Progenitor cell of endocrine pancreas (in vitro differentiated cells): ENCODE results near the gene OSTC. TPM values are rescaled to one million over a fixed set of nuclear protein-coding genes. Genes with fewer than 3 reads are reported as not detected.
A peak's percentile ranks its signal among the peaks of the same experiment; 100 is the strongest.

ENCODE experiments used
- DNase-seq: peaks from one replicate; pipeline ENCODE4 v3.0.0; 2021; ENCODE audit warnings: low spot score; ENCODE audit not compliant: unreplicated experiment
- H3K27ac Mint-ChIP-seq: 2 replicates; pipeline ENCODE4 v1.8.0; 2021; ENCODE audit warnings: mild to moderate bottlenecking, moderate library complexity, mixed read lengths
- H3K27me3 Mint-ChIP-seq: 2 replicates; pipeline ENCODE4 v1.8.0; 2021; ENCODE audit warnings: mixed read lengths
- H3K36me3 Mint-ChIP-seq: 2 replicates; pipeline ENCODE4 v1.8.0; 2022; ENCODE audit warnings: mixed read lengths; ENCODE audit not compliant: insufficient read depth
- H3K4me1 Mint-ChIP-seq: 2 replicates; pipeline ENCODE4 v1.8.0; 2021; ENCODE audit warnings: low read depth, mixed read lengths
- H3K4me3 Mint-ChIP-seq: 2 replicates; pipeline ENCODE4 v1.8.0; 2021; ENCODE audit warnings: low read depth, mild to moderate bottlenecking, moderate library complexity, mixed read lengths
- H3K9me3 Mint-ChIP-seq: 2 replicates; pipeline ENCODE4 v1.8.0; 2021; ENCODE audit warnings: low read depth, mixed read lengths
- long read RNA-seq: library from polyadenylated mRNA; unstranded; transcript quantifications from one replicate; pipeline ENCODE4 v2.0.0, GENCODE V29; 2020
- total RNA-seq: library from RNA; stranded (reverse); gene quantifications from 2 replicates; pipeline ENCODE4 v1.2.1, GENCODE V29; 2021
- TF ChIP-seq, protein P1 (sequence below): fragments of 200-600 bp; sonication (generic); IDR thresholded peaks from one replicate; pipeline ENCODE4 v1.5.0; 2021; ENCODE audit warnings: antibody characterized with exemption, mild to moderate bottlenecking; ENCODE audit not compliant: unreplicated experiment

Gene OSTC
- total RNA-seq = 155 and 165 TPM in 2 replicates
- long read RNA-seq, transcript OSTC-201 (4 exons, 1,077 nt) = major isoform, 203 of 212 reads
- long read RNA-seq, partial matches to known transcripts = 0 of 212 reads
- long read RNA-seq, other reads (novel, unspliced or antisense) = 9 of 212 reads

- Mint-ChIP-seq H3K27me3 (no peaks in the 10 kb centered on the region), H3K9me3 (no peaks in the 10 kb centered on the region), H3K36me3 (peaks cover 10% of the 10 kb centered on the region), H3K4me3 (peak within 1 kb of the TSS; percentile 95), H3K27ac (peak within 1 kb of the TSS; percentile 99), H3K4me1 (peaks cover 19% of the 10 kb centered on the region)
- DNase-seq = peak; percentile 85
- TF ChIP-seq, protein P1, sequence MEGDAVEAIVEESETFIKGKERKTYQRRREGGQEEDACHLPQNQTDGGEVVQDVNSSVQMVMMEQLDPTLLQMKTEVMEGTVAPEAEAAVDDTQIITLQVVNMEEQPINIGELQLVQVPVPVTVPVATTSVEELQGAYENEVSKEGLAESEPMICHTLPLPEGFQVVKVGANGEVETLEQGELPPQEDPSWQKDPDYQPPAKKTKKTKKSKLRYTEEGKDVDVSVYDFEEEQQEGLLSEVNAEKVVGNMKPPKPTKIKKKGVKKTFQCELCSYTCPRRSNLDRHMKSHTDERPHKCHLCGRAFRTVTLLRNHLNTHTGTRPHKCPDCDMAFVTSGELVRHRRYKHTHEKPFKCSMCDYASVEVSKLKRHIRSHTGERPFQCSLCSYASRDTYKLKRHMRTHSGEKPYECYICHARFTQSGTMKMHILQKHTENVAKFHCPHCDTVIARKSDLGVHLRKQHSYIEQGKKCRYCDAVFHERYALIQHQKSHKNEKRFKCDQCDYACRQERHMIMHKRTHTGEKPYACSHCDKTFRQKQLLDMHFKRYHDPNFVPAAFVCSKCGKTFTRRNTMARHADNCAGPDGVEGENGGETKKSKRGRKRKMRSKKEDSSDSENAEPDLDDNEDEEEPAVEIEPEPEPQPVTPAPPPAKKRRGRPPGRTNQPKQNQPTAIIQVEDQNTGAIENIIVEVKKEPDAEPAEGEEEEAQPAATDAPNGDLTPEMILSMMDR = peak; percentile 17
These were observed at the start of gene OSTC for GRCh38 chr4:108650212-108651013. TSS of gene OSTC (plus strand) at chr4:108650599. CDS start at chr4:108650656, 57 bp downstream.

DNA sequence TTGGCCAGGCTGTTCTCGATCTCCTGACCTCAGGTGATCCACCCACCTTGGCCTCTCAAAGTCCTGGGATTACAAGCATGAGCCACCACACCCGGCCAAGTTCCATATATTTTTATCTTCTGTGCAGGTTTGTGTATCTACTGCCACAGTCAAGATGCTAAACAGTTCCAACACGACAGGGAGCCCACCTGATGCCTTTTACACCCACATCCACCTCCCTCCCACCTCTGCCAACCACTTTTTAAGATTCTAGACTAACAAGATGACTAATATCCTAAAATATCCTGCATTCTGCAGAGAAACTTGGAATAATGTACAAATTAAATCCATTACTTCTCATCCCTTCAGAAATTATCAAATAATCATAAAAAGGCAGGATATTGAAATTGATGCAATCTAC is 49.3 kb upstream of the OSTC start:
- Mint-ChIP-seq H3K36me3 (no peaks in the 10 kb centered on the region), H3K9me3 (peaks cover 6% of the 10 kb centered on the region), H3K4me3 (no peak overlapping the region), H3K27ac (no peak overlapping the region), H3K27me3 (no peaks in the 10 kb centered on the region), H3K4me1 (no peaks in the 10 kb centered on the region)
- no peak for DNase-seq
- TF ChIP-seq, protein P1 = no peak

DNA sequence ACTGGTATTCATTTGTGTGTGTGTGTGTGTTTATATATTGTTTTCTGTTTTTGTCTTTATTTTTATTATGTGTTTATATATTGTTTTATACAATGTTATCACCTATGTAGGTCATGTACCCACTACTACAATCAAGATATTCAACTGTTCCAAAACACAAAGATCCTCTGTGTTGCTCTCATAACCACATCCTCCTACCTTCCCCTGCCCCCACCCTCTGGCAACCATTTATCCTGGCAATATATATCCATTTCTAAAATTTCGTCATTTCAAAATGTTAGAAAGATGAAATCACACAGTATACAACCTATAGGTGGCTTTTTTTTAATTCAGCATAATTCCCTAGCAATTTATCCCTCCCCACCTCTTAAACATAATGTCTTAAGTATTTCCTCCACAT is 48.9 kb upstream of the OSTC start:
- H3K4me1 Mint-ChIP-seq = no peaks in the 10 kb centered on the region
- TF ChIP-seq, protein P1 = no peak
- H3K4me3 Mint-ChIP-seq = no peak overlapping the region
- no peaks in the 10 kb centered on the region for H3K36me3 Mint-ChIP-seq
- H3K27ac Mint-ChIP-seq = no peak overlapping the region
- DNase-seq = no peak
- H3K9me3 Mint-ChIP-seq = peaks cover 4% of the 10 kb centered on the region
- H3K27me3 Mint-ChIP-seq = no peaks in the 10 kb centered on the region

- TF ChIP-seq, protein P1 = no peak
- H3K36me3 Mint-ChIP-seq = no peaks in the 10 kb centered on the region
- no peaks in the 10 kb centered on the region for H3K27me3 Mint-ChIP-seq
- H3K4me3 Mint-ChIP-seq = no peak overlapping the region
- no peak overlapping the region for H3K27ac Mint-ChIP-seq
- no peak for DNase-seq
- peaks cover 2% of the 10 kb centered on the region for H3K9me3 Mint-ChIP-seq
- no peaks in the 10 kb centered on the region for H3K4me1 Mint-ChIP-seq
These were observed 48.2 kb upstream of the OSTC start for GRCh38 chr4:108602163-108602562.

DNA sequence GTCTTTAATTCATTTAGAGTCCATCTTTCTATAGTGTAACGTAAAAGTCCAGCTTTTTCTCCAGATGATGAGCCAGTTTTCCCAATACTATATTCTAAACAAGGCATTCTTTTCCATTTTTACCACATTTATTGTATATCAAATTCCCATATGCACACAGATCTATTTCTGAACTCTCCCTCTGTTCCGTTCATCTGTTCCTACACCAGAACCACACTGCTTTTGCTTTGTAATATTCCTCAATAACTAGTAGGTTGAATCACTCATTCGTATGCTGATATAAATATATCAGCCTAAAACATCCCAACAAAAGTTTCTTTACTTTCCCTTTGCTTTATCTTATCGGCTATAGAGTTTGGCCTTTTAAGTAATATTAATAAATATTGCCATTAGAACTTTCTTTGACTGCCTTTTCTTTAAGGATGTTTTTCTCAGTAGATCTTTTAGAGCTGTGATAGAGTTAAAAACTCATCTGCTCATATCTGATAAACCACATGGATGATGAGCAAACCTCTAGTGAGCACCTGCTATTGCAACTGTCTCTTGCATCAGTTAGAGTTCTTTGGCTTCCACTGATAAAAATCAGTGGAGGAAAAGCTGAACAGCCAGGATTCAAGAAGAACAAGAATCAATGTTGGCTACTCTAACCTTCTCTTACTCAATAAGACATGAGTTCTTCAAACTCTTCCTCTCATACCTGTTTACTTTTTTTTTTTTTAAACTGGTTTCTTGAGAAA is 43.2 kb upstream of the OSTC start:
- H3K36me3 Mint-ChIP-seq = no peaks in the 10 kb centered on the region
- H3K27ac Mint-ChIP-seq = no peak overlapping the region
- peaks cover 2% of the 10 kb centered on the region for H3K9me3 Mint-ChIP-seq
- no peaks in the 10 kb centered on the region for H3K27me3 Mint-ChIP-seq
- TF ChIP-seq, protein P1 = no peak
- no peak overlapping the region for H3K4me3 Mint-ChIP-seq
- no peak for DNase-seq
- H3K4me1 Mint-ChIP-seq = no peaks in the 10 kb centered on the region
